Neutrophil (primary cell): ENCODE data around the gene ATP5F1D.

Source experiments
- H3K27ac ChIP-seq: fragments of 200-600 bp; sonication (generic); 2 replicates; pipeline ENCODE4 v1.5.1; 2016; ENCODE audit warnings: mild to moderate bottlenecking, moderate library complexity
- H3K27me3 ChIP-seq: fragments of 200-600 bp; sonication (generic); 2 replicates; pipeline ENCODE4 v1.6.0; 2016; ENCODE audit warnings: mild to moderate bottlenecking
- H3K36me3 ChIP-seq: fragments of 200-600 bp; sonication (generic); 2 replicates; pipeline ENCODE4 v1.5.1; 2017
- H3K4me1 ChIP-seq, 2 experiments: fragments of 200-600 bp in 1 of 2; sonication (generic) in 1 of 2; 1 replicate in 1 of 2; 2 replicates in 1 of 2; pipeline versions ENCODE4 v1.5.1 to v1.6.1; 2013 to 2016; ENCODE audit warnings: low read depth in 1 of 2, low read length in 1 of 2, mild to moderate bottlenecking in 1 of 2, moderate library complexity in 1 of 2; ENCODE audit not compliant: control insufficient read depth in 1 of 2, insufficient read depth in 1 of 2
- H3K4me3 ChIP-seq, 2 experiments: fragments of 200-600 bp in 1 of 2; sonication (generic) in 1 of 2; 1 replicate in 1 of 2; 2 replicates in 1 of 2; pipeline ENCODE4 v1.5.1; 2013 to 2016; ENCODE audit warnings: low read depth in 1 of 2, low read length in 1 of 2, mild to moderate bottlenecking in 1 of 2, moderate library complexity in 1 of 2
- H3K9me3 ChIP-seq: fragments of 200-600 bp; sonication (generic); 2 replicates; pipeline ENCODE4 v1.5.1; 2016
- CTCF ChIP-seq: fragments of 200-600 bp; sonication (generic); IDR thresholded peaks from 2 replicates; pipeline ENCODE4 v1.5.1; 2016; ENCODE audit warnings: antibody characterized with exemption

Gene ATP5F1D

GRCh38 chr19:1249298-1249989 is 7.9 kb downstream of the ATP5F1D start:
- peaks cover 36 to 46% of the 10 kb centered on the region in 2 experiments for H3K4me1 ChIP-seq
- peaks cover 44% of the 10 kb centered on the region for H3K36me3 ChIP-seq
- H3K9me3 ChIP-seq: peaks cover 5% of the 10 kb centered on the region
- H3K4me3 ChIP-seq: peak overlapping the region; percentile 75 to 98
- peak overlapping the region; percentile 100 for H3K27ac ChIP-seq
- TF ChIP-seq CTCF: no peak
- H3K27me3 ChIP-seq: no peaks in the 10 kb centered on the region

- Histone ChIP-seq H3K27me3 (no peaks in the 10 kb centered on the region), H3K9me3 (peaks cover 11% of the 10 kb centered on the region), H3K4me3 (peak overlapping the region; percentile 75 to 98), H3K27ac (peak overlapping the region; percentile 100), H3K4me1 (peaks cover 36 to 46% of the 10 kb centered on the region in 2 experiments), H3K36me3 (peaks cover 50% of the 10 kb centered on the region)
- no peak for TF ChIP-seq CTCF
Measured at GRCh38 chr19:1249990-1250436, 8.5 kb downstream of the ATP5F1D start.

GRCh38 chr19:1250437-1251260 is 9.1 kb downstream of the ATP5F1D start:
- H3K4me1 ChIP-seq: peaks cover 38 to 46% of the 10 kb centered on the region in 2 experiments
- H3K9me3 ChIP-seq: peaks cover 14% of the 10 kb centered on the region

GRCh38 chr19:1251330-1252220 is 10.0 kb downstream of the ATP5F1D start:
- Histone ChIP-seq H3K4me1 (peaks cover 42 to 48% of the 10 kb centered on the region in 2 experiments), H3K27me3 (no peaks in the 10 kb centered on the region), H3K4me3 (peak overlapping the region; percentile 75 to 98), H3K36me3 (peaks cover 65% of the 10 kb centered on the region), H3K9me3 (peaks cover 14% of the 10 kb centered on the region), H3K27ac (peak overlapping the region; percentile 100)
- TF ChIP-seq CTCF: peak; percentile 15

More at GRCh38 chr19:1250437-1251260, 9.1 kb downstream of the ATP5F1D start:
- H3K36me3 ChIP-seq: peaks cover 56% of the 10 kb centered on the region
- no peak for TF ChIP-seq CTCF
- H3K4me3 ChIP-seq: peak overlapping the region; percentile 75 to 98
- no peaks in the 10 kb centered on the region for H3K27me3 ChIP-seq
- H3K27ac ChIP-seq: peak overlapping the region; percentile 100

- Histone ChIP-seq H3K9me3 (peaks cover 14% of the 10 kb centered on the region), H3K4me1 (peaks cover 46 to 54% of the 10 kb centered on the region in 2 experiments), H3K36me3 (peaks cover 73% of the 10 kb centered on the region), H3K27me3 (no peaks in the 10 kb centered on the region), H3K27ac (peak overlapping the region; percentile 100), H3K4me3 (peak overlapping the region; percentile 75 to 98)
- TF ChIP-seq CTCF: no peak
Measured at GRCh38 chr19:1252221-1252820, 10.8 kb downstream of the ATP5F1D start.
